IMR-90 (cell line): ENCODE data around the gene SLC6A9. TPM values are rescaled to one million over a fixed set of nuclear protein-coding genes. Genes with fewer than 3 reads are reported as not detected.

Experiments used
- ATAC-seq: fragments of 200-7000 bp; cut with Tn5 transposase; 2 replicates; pipeline ENCODE4 v1.9.1; 2020; ENCODE audit warnings: low read depth, mild to moderate bottlenecking, moderate library complexity
- BruUV-seq: library from RNA; stranded (reverse); fragments of 400-500 nt; replicated peaks from 2 replicates; lab custom pipeline; 2021; lab: Mats Ljungman, UMichigan
- CTCF ChIA-PET: fragments of 300-600 bp; formaldehyde crosslinking; extraction: SDS; loops from one replicate; lab custom pipeline; 2021; ENCODE audit warnings: antibody characterized with exemption; lab: Yijun Ruan, JAX
- POLR2A ChIA-PET: fragments of 300-600 bp; sonication (Branson Sonifier 250); formaldehyde crosslinking; loops from one replicate; lab custom pipeline; 2022; ENCODE audit warnings: antibody characterized with exemption; ENCODE audit not compliant: unreplicated experiment; lab: Charles Lee
- DNase-seq: peaks from one replicate; pipeline ENCODE4 v3.0.0; 2013
- H2AFZ ChIP-seq: replicated peaks from 2 replicates; pipeline ENCODE3; 2013; ENCODE audit warnings: low read length, mild to moderate bottlenecking; ENCODE audit not compliant: poor library complexity
- H2AK5ac ChIP-seq: 2 replicates; pipeline ENCODE4 v1.6.1; 2013; ENCODE audit warnings: low read depth, low read length, inconsistent platforms
- H2AK9ac ChIP-seq: replicated peaks from 2 replicates; pipeline ENCODE3; 2013; ENCODE audit warnings: mild to moderate bottlenecking, low read depth, low read length, moderate library complexity; ENCODE audit not compliant: poor library complexity
- H2BK120ac ChIP-seq: 2 replicates; pipeline ENCODE4 v1.6.1; 2013; ENCODE audit warnings: low read depth, low read length, inconsistent platforms
- H2BK15ac ChIP-seq: 3 replicates; pipeline ENCODE4 v1.6.1; 2013; ENCODE audit warnings: low read depth, low read length, inconsistent platforms
- H2BK20ac ChIP-seq: 2 replicates; pipeline ENCODE4 v1.6.1; 2013; ENCODE audit warnings: low read depth, mild to moderate bottlenecking, inconsistent platforms, low read length, moderate library complexity
- H2BK5ac ChIP-seq: 2 replicates; pipeline ENCODE4 v1.6.1; 2013; ENCODE audit warnings: mild to moderate bottlenecking, low read depth, low read length, inconsistent platforms; ENCODE audit not compliant: poor library complexity, severe bottlenecking
- H3K14ac ChIP-seq: replicated peaks from 2 replicates; pipeline ENCODE4 v1.6.1; 2013; ENCODE audit warnings: low read depth, low read length, inconsistent platforms
- H3K18ac ChIP-seq: 2 replicates; pipeline ENCODE4 v1.6.1; 2013; ENCODE audit warnings: low read depth, low read length, control low read depth
- H3K23ac ChIP-seq: 2 replicates; pipeline ENCODE4 v1.6.1; 2013; ENCODE audit warnings: low read depth, low read length, inconsistent platforms
- H3K27ac ChIP-seq: 2 replicates; pipeline ENCODE4 v1.5.1; 2013; ENCODE audit warnings: mild to moderate bottlenecking, control low read depth, low read length; ENCODE audit not compliant: insufficient read depth
- H3K27me3 ChIP-seq: 2 replicates; pipeline ENCODE4 v1.6.1; 2013; ENCODE audit warnings: low read length; ENCODE audit not compliant: control insufficient read depth, insufficient read depth
- H3K36me3 ChIP-seq: 2 replicates; pipeline ENCODE4 v1.6.1; 2013; ENCODE audit warnings: low read length, mixed read lengths; ENCODE audit not compliant: control insufficient read depth, insufficient read depth
- H3K4ac ChIP-seq: 2 replicates; pipeline ENCODE4 v1.6.1; 2013; ENCODE audit warnings: low read depth, low read length, inconsistent platforms
- H3K4me1 ChIP-seq: 2 replicates; pipeline ENCODE4 v1.6.1; 2013; ENCODE audit warnings: low read length, mixed read lengths; ENCODE audit not compliant: control insufficient read depth, insufficient read depth
- H3K4me2 ChIP-seq: 2 replicates; pipeline ENCODE4 v1.6.1; 2013; ENCODE audit warnings: low read depth, mild to moderate bottlenecking, control low read depth, low read length, moderate library complexity
- H3K4me3 ChIP-seq: 2 replicates; pipeline ENCODE4 v1.5.1; 2013; ENCODE audit warnings: low read depth, mild to moderate bottlenecking, control low read depth, low read length, moderate library complexity; ENCODE audit not compliant: insufficient read depth
- H3K56ac ChIP-seq: 2 replicates; pipeline ENCODE4 v1.6.1; 2013; ENCODE audit warnings: low read length, inconsistent platforms; ENCODE audit not compliant: insufficient read depth; ENCODE audit errors: extremely low read depth
- H3K79me1 ChIP-seq, 2 experiments: 2 replicates each; pipeline ENCODE4 v1.6.1; 2013; ENCODE audit warnings: low read length in 2 of 2, inconsistent platforms in 1 of 2, low read depth in 1 of 2
- H3K9ac ChIP-seq: 2 replicates; pipeline ENCODE4 v1.6.1; 2013; ENCODE audit warnings: low read depth, low read length, control low read depth
- H3K9me1 ChIP-seq: 2 replicates; pipeline ENCODE4 v1.6.1; 2013; ENCODE audit warnings: low read length, inconsistent platforms; ENCODE audit not compliant: insufficient read depth
- H3K9me3 ChIP-seq: 2 replicates; pipeline ENCODE4 v1.6.1; 2013; ENCODE audit warnings: low read length; ENCODE audit not compliant: control insufficient read depth, insufficient read depth
- H4K20me1 ChIP-seq: 2 replicates; pipeline ENCODE4 v1.6.1; 2013; ENCODE audit warnings: low read length, inconsistent platforms; ENCODE audit not compliant: insufficient read depth
- H4K5ac ChIP-seq: 2 replicates; pipeline ENCODE4 v1.6.1; 2013; ENCODE audit warnings: mild to moderate bottlenecking, low read depth, low read length, control low read depth
- H4K8ac ChIP-seq, 2 experiments: 2 replicates each; pipeline ENCODE4 v1.6.1; 2013; ENCODE audit warnings: low read depth in 2 of 2, low read length in 2 of 2, control low read depth in 1 of 2, inconsistent platforms in 1 of 2
- H4K91ac ChIP-seq: 2 replicates; pipeline ENCODE4 v1.6.1; 2013; ENCODE audit warnings: low read depth, low read length, inconsistent platforms; ENCODE audit not compliant: insufficient read depth
- BHLHE40 ChIP-seq: fragments of 150-350 bp; IDR thresholded peaks from 2 replicates; pipeline ENCODE4 v1.6.1; 2016; ENCODE audit warnings: mild to moderate bottlenecking, low read depth, low read length
- CEBPB ChIP-seq: IDR thresholded peaks from 2 replicates; pipeline ENCODE4 v1.6.1; 2012; ENCODE audit warnings: low read depth, low read length, improper control_type of control experiment
- CHD1 ChIP-seq: IDR thresholded peaks from 2 replicates; pipeline ENCODE4 v1.6.1; 2012; ENCODE audit warnings: low read depth, low read length, improper control_type of control experiment
- CTCF ChIP-seq: conservative IDR thresholded peaks from 2 replicates; pipeline ENCODE4 v1.5.1; 2012; ENCODE audit warnings: mild to moderate bottlenecking, low read depth, low read length, improper control_type of control experiment
- FOS ChIP-seq: fragments of 150-350 bp; IDR thresholded peaks from 2 replicates; pipeline ENCODE4 v1.6.1; 2016; ENCODE audit warnings: low read depth, low read length
- MAZ ChIP-seq: IDR thresholded peaks from 2 replicates; pipeline ENCODE4 v1.6.1; 2012; ENCODE audit warnings: low read depth, mild to moderate bottlenecking, low read length, improper control_type of control experiment, moderate library complexity, borderline replicate concordance
- MXI1 ChIP-seq: IDR thresholded peaks from 2 replicates; pipeline ENCODE4 v1.6.1; 2012; ENCODE audit warnings: low read depth, mild to moderate bottlenecking, low read length, moderate library complexity, borderline replicate concordance
- NFE2L2 ChIP-seq: fragments of 150-350 bp; IDR thresholded peaks from 2 replicates; pipeline ENCODE4 v1.6.1; 2016; ENCODE audit warnings: low read depth, mild to moderate bottlenecking, low read length
- POLR2A ChIP-seq: IDR thresholded peaks from 2 replicates; pipeline ENCODE4 v1.6.1; 2012; ENCODE audit warnings: mild to moderate bottlenecking, low read depth, low read length
- RAD21 ChIP-seq: IDR thresholded peaks from 2 replicates; pipeline ENCODE4 v1.6.1; 2012; ENCODE audit warnings: low read length, improper control_type of control experiment
- RCOR1 ChIP-seq: IDR thresholded peaks from 2 replicates; pipeline ENCODE4 v1.6.1; 2012; ENCODE audit warnings: mild to moderate bottlenecking, low read length, improper control_type of control experiment; ENCODE audit not compliant: insufficient replicate concordance
- SMC3 ChIP-seq: fragments of 150-350 bp; IDR thresholded peaks from 2 replicates; pipeline ENCODE4 v1.6.1; 2016; ENCODE audit warnings: low read depth, mild to moderate bottlenecking, antibody characterized with exemption, low read length, moderate library complexity
- USF2 ChIP-seq: fragments of 150-350 bp; IDR thresholded peaks from 2 replicates; pipeline ENCODE4 v1.6.1; 2017; ENCODE audit warnings: mild to moderate bottlenecking, antibody characterized with exemption, low read length, low read depth
- WGBS, 2 experiments: methylation state at CpG; one replicate each; pipeline versions ENCODE4 v1.1.5 to v1.1.7; 2013; ENCODE audit warnings: missing lambda C conversion rate in 2 of 2; ENCODE audit not compliant: insufficient read length in 1 of 2; ENCODE audit errors: extremely low coverage in 2 of 2; 5-methylcytosine and 5-hydroxymethylcytosine counted together
- dilution Hi-C: fragments of 300-500 bp; cut with HindIII; formaldehyde crosslinking; loops from one replicate; pipeline ENCODE4 v1.14.3; 2018; ENCODE audit warnings: low sequenced_read_pairs; ENCODE audit not compliant: unreplicated experiment
- in situ Hi-C: fragments of 300-500 bp; cut with MboI; formaldehyde crosslinking; loops from 3 replicates; pipeline ENCODE4 v1.14.3; 2019; ENCODE audit warnings: low sequenced_read_pairs, inconsistent platforms, mixed read lengths
- intact Hi-C: fragments of 100-400 bp; cut with micrococcal nuclease; formaldehyde crosslinking; loops from 2 replicates; pipeline ENCODE4 v1.10.0; 2022
- polyA plus RNA-seq, 3 experiments: library from polyadenylated mRNA; depleted of rRNA; stranded (reverse); fragments of >200 nt; gene quantifications; 2 replicates each; pipeline ENCODE4 v1.2.3, GENCODE V29; 2012; ENCODE audit warnings: low replicate concordance in 1 of 3
- total RNA-seq: library from RNA; depleted of rRNA; stranded (reverse); fragments of >200 nt; gene quantifications from 2 replicates; pipeline ENCODE4 v1.2.3, GENCODE V29; 2012

The SLC6A9 gene
- total and polyA plus RNA-seq, 2 of the 4 experiments (the other 2 are of a cell fraction) = 2.0 to 6.6 TPM

- Histone ChIP-seq H3K36me3 (no peaks in the 10 kb centered on the region), H2BK20ac (no peak overlapping the region), H3K27ac (peak overlapping the region; percentile 36), H4K91ac (peak overlapping the region; percentile 64), H4K20me1 (no peaks in the 10 kb centered on the region), H3K79me1 (peaks cover 0 to 14% of the 10 kb centered on the region in 2 experiments; a peak in 2 of 4 replicates), H3K14ac (peak overlapping the region; percentile 80), H3K9me1 (0 out of 2 replicates have a peak, but pooled peaks cover 7% of the 10 kb centered on the region), H2AK9ac (peak overlapping the region; percentile 97), H4K5ac (no peak overlapping the region), H3K4me3 (peak overlapping the region; percentile 88), H3K27me3 (no peaks in the 10 kb centered on the region), H3K9ac (peak overlapping the region; percentile 79), H2BK5ac (no peak overlapping the region), H2BK120ac (no peak overlapping the region), H3K4me2 (peak overlapping the region; percentile 69), H4K8ac (peak overlapping the region in 1 of 2 experiments; percentile 40; a peak in 2 of 4 replicates), H3K18ac (no peak overlapping the region; the same call in 1 of the 2 replicates), H3K23ac (peak overlapping the region; percentile 72), H2AK5ac (peak overlapping the region; percentile 61; the same call in 1 of the 2 replicates), H2BK15ac (no peak overlapping the region), H3K56ac (peak overlapping the region; percentile 19; the same call in 1 of the 2 replicates), H3K4ac (peak overlapping the region; percentile 72), H3K9me3 (no peaks in the 10 kb centered on the region), H2AFZ (peak overlapping the region; percentile 94), H3K4me1 (peaks cover 14% of the 10 kb centered on the region; the same call in 1 of the 2 replicates)
- ATAC-seq (peak; percentile 38), DNase-seq (peak; percentile 34)
- dilution Hi-C loops = no loop called here
- 1% methylated on average over 33 of the region's 66 CpGs; no CpG with 5 or more reads in 1 of the 2 experiments for WGBS, 2 experiments
- in situ Hi-C loops = no loop called here
- ChIA-PET POLR2A (no interaction called here), CTCF (interaction anchor here (0.6 to 2.5 kb wide), 3 partner anchors 17 to 317 kb away, joined by 5 to 9 read pairs (median 6); no protein-coding TSS in a partner anchor)
- intact Hi-C loops = no loop called here
- BruUV-seq = no TSS peak
- TF ChIP-seq MAZ (no peak), RCOR1 (no peak), BHLHE40 (no peak), NFE2L2 (no peak), FOS (no peak), USF2 (no peak), MXI1 (no peak), SMC3 (no peak), POLR2A (no peak), RAD21 (peak; percentile 24; the same call in 1 of the 2 replicates), CEBPB (no peak), CTCF (peak; percentile 41), CHD1 (no peak)
These were observed 534 bp downstream of the SLC6A9 start for GRCh38 chr1:44030605-44031251.
